ENCODE measurements around the gene CST8. TPM values are rescaled to one million over a fixed set of nuclear protein-coding genes. Genes with fewer than 3 reads are reported as not detected.

The CST8 gene
- total RNA-seq, 1 donor from 2014 or later, result not detected

- Mint-ChIP-seq H3K9me3 (no peaks in the 10 kb centered on the region), H3K27ac (no peak overlapping the region), H3K4me1 (ENCODE audit: unreplicated experiment) (peaks cover 6% of the 10 kb centered on the region), H3K27me3 (no peaks in the 10 kb centered on the region), H3K36me3 (no peaks in the 10 kb centered on the region), H3K4me3 (no peak overlapping the region)
- no peak for DNase-seq (ENCODE audit: extremely low spot score, unreplicated experiment)
- no peak for TF ChIP-seq CTCF (conservative IDR thresholded peaks at IDR 0.05)
These were observed 24.5 kb downstream of the CST8 start for GRCh38 chr20:23515250-23515939.

- Mint-ChIP-seq H3K4me3 (no peak overlapping the region), H3K27me3 (no peaks in the 10 kb centered on the region), H3K27ac (no peak overlapping the region), H3K36me3 (no peaks in the 10 kb centered on the region), H3K4me1 (ENCODE audit: unreplicated experiment) (peaks cover 6% of the 10 kb centered on the region), H3K9me3 (no peaks in the 10 kb centered on the region)
- TF ChIP-seq CTCF (conservative IDR thresholded peaks at IDR 0.05), result no peak
- no peak for DNase-seq (ENCODE audit: extremely low spot score, unreplicated experiment)
These were observed 26.8 kb downstream of the CST8 start for GRCh38 chr20:23517719-23518118.

GRCh38 chr20:23519556-23519955 lies 28.6 kb downstream of the CST8 start:
- Mint-ChIP-seq H3K9me3 (no peaks in the 10 kb centered on the region), H3K4me1 (ENCODE audit: unreplicated experiment) (peaks cover 6% of the 10 kb centered on the region), H3K27ac (no peak overlapping the region), H3K27me3 (no peaks in the 10 kb centered on the region), H3K36me3 (no peaks in the 10 kb centered on the region), H3K4me3 (no peak overlapping the region)
- DNase-seq (ENCODE audit: extremely low spot score, unreplicated experiment), result no peak
- no peak for TF ChIP-seq CTCF (conservative IDR thresholded peaks at IDR 0.05)

- H3K4me1 Mint-ChIP-seq (ENCODE audit: unreplicated experiment), result peaks cover 6% of the 10 kb centered on the region
- no peak for TF ChIP-seq CTCF (conservative IDR thresholded peaks at IDR 0.05)
- DNase-seq (ENCODE audit: extremely low spot score, unreplicated experiment), result no peak
These were observed 29.3 kb downstream of the CST8 start for GRCh38 chr20:23520185-23520584.

GRCh38 chr20:23524146-23524545 lies 33.2 kb downstream of the CST8 start:
- peaks cover 3% of the 10 kb centered on the region for H3K36me3 Mint-ChIP-seq
- DNase-seq (ENCODE audit: extremely low spot score, unreplicated experiment), result no peak
- no peak overlapping the region for H3K4me3 Mint-ChIP-seq
- TF ChIP-seq CTCF (conservative IDR thresholded peaks at IDR 0.05), result no peak
- no peaks in the 10 kb centered on the region for H3K27me3 Mint-ChIP-seq
- H3K9me3 Mint-ChIP-seq, result no peaks in the 10 kb centered on the region
- no peak overlapping the region for H3K27ac Mint-ChIP-seq
- H3K4me1 Mint-ChIP-seq (ENCODE audit: unreplicated experiment), result peaks cover 6% of the 10 kb centered on the region

More at GRCh38 chr20:23520185-23520584, 29.3 kb downstream of the CST8 start:
- no peaks in the 10 kb centered on the region for H3K9me3 Mint-ChIP-seq
- H3K27ac Mint-ChIP-seq, result no peak overlapping the region
- H3K36me3 Mint-ChIP-seq, result no peaks in the 10 kb centered on the region
- no peaks in the 10 kb centered on the region for H3K27me3 Mint-ChIP-seq
- no peak overlapping the region for H3K4me3 Mint-ChIP-seq

Data from type B pancreatic cell (in vitro differentiated cells).